Measurements from ENCODE around the gene MAT2A. TPM values are rescaled to one million over a fixed set of nuclear protein-coding genes. Genes with fewer than 3 reads are reported as not detected.

MAT2A gene
- total RNA-seq, 1 experiment from 2014 or later, result 444 TPM

DNA sequence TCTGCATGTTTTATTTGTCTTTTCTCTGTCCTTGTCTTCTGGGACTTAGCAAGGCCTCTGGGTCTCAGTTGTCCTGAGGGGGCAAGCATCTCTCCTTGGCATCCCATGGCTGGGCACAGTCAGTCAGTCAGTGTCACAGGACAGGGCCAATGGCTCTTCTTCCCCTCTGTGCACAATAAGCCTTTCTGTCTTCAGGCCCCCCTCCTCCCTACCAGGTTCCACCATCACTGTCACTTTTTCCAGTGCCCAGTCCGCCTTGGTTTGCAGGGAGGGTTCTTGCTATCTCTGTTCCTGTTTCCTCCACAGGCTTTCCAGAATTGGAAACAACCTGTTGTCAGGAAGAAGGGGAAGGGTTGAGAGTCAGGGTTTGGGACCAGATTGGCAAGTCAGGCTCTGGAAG is 43.5 kb downstream of the MAT2A start:
- Histone ChIP-seq H3K79me2 (ENCODE audit: insufficient read depth, low read length) (no peaks in the 10 kb centered on the region), H3K4me2 (ENCODE audit: low read length) (no peak overlapping the region), H2AFZ (ENCODE audit: low read depth, low read length, poor library complexity, severe bottlenecking) (no peak overlapping the region), H3K27me3 (ENCODE audit: insufficient read depth, low read length) (no peaks in the 10 kb centered on the region), H3K9me3 (ENCODE audit: control insufficient read depth in 1 of 2, insufficient read depth in 1 of 2, low read depth in 1 of 2, low read length in 2 of 2) (no peaks in the 10 kb centered on the region), H3K9ac (ENCODE audit: low read length) (no peak overlapping the region), H3K27ac (ENCODE audit: low read depth, low read length) (no peak overlapping the region), H3K36me3 (ENCODE audit: control insufficient read depth in 1 of 2, insufficient read depth in 2 of 2, low read length in 2 of 2) (peaks cover 0 to 4% of the 10 kb centered on the region in 2 experiments; a peak in 2 of 4 replicates), H3K9me2 (ENCODE audit: insufficient read depth) (no peaks in the 10 kb centered on the region), H4K20me1 (ENCODE audit: insufficient read depth) (no peaks in the 10 kb centered on the region), H3K4me3 (replicated peaks in 1 of 2; ENCODE audit: low read depth in 1 of 2, low read length in 2 of 2) (no peak overlapping the region), H3K4me1 (ENCODE audit: control insufficient read depth in 1 of 2, insufficient read depth in 2 of 2, low read length in 2 of 2) (peaks cover 26 to 34% of the 10 kb centered on the region in 2 experiments)
- intact Hi-C loops (cut with micrococcal nuclease), result no loop called here
- CTCF ChIA-PET, result no interaction called here
- RAD21 ChIA-PET (ENCODE audit: low non-redundant PET in 1 of 2, low total read pairs in 2 of 2, uncharacterized antibody in 2 of 2, unreplicated experiment in 2 of 2), result no interaction called here
- POLR2A ChIA-PET, result no interaction called here
- DNase-seq (ENCODE audit: low read depth, low spot score) (no peak), ATAC-seq (no peak)
- TF ChIP-seq, protein P1, sequence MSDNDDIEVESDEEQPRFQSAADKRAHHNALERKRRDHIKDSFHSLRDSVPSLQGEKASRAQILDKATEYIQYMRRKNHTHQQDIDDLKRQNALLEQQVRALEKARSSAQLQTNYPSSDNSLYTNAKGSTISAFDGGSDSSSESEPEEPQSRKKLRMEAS (IDR thresholded peaks at IDR 0.05), result no peak
- TF ChIP-seq SIN3A (IDR thresholded peaks at IDR 0.05; ENCODE audit: low read depth) (no peak), POLR2AphosphoS5 (IDR thresholded peaks at IDR 0.05; ENCODE audit: low read depth, low read length) (no peak), SP1 (IDR thresholded peaks at IDR 0.05; ENCODE audit: low read depth) (no peak), JUND (IDR thresholded peaks at IDR 0.05) (no peak), CBX3 (IDR thresholded peaks at IDR 0.05; ENCODE audit: low read depth) (no peak), CEBPB (IDR thresholded peaks at IDR 0.05; ENCODE audit: low read depth) (no peak), EZH2phosphoT487 (IDR thresholded peaks at IDR 0.05; ENCODE audit: borderline replicate concordance) (no peak), ELF1 (IDR thresholded peaks at IDR 0.05; ENCODE audit: borderline replicate concordance, low read depth) (no peak)
- TF ChIP-seq, protein P2, sequence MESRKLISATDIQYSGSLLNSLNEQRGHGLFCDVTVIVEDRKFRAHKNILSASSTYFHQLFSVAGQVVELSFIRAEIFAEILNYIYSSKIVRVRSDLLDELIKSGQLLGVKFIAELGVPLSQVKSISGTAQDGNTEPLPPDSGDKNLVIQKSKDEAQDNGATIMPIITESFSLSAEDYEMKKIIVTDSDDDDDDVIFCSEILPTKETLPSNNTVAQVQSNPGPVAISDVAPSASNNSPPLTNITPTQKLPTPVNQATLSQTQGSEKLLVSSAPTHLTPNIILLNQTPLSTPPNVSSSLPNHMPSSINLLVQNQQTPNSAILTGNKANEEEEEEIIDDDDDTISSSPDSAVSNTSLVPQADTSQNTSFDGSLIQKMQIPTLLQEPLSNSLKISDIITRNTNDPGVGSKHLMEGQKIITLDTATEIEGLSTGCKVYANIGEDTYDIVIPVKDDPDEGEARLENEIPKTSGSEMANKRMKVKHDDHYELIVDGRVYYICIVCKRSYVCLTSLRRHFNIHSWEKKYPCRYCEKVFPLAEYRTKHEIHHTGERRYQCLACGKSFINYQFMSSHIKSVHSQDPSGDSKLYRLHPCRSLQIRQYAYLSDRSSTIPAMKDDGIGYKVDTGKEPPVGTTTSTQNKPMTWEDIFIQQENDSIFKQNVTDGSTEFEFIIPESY (IDR thresholded peaks at IDR 0.05; ENCODE audit: extremely low read depth, insufficient replicate concordance, low read length), result no peak
- no TSS peak for BruUV-seq (replicated peaks)

Measured in HCT116 (cell line).